ENCODE results near the gene PDPK1.
A peak's percentile ranks its signal among the peaks of the same experiment; 100 is the strongest.
"Not testable (repeated sequence)": the region's sequence is repeated elsewhere in the genome, so short reads cannot be mapped to it uniquely, and the experiment has no call there.

The PDPK1 gene

DNA sequence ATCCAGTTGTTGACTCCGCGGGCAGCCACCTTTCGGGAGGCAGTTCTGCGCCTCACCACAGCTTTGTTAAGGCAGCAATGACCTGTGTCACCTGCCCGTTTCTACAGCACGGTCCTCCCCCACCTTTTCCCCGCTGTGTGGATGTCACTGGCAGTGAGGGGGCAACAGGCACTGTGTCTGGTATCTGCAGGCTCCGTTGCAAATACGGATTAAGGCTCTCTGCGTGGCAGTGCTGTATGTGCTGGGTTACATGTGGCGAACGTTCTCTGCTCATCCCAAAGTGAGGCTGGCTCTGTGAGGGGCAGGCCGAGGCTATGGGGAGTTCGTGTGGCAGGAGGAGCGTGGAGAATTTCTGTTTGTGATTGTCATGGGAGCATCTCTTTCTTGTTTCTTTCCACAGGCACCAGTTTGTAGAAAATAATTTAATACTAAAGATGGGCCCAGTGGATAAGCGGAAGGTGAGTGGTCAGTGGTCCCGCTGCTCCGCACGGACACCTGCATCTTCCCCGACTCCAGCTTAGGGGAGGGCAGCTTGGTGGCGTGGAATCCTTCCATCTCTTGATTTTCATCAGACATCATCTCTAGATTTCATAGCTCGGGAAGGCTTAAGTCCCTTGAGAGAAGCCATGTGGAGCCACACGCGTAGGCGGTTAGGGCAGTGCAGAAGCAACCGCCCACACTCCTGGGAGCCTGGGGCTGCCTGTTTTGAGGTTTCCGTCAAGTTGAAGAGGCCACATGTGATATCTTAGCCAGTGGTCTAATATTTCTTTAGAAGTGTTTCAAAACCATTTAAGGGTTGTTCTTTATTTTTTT, 57.8 kb downstream of the PDPK1 start:
- DNase-seq: no peak

DNA sequence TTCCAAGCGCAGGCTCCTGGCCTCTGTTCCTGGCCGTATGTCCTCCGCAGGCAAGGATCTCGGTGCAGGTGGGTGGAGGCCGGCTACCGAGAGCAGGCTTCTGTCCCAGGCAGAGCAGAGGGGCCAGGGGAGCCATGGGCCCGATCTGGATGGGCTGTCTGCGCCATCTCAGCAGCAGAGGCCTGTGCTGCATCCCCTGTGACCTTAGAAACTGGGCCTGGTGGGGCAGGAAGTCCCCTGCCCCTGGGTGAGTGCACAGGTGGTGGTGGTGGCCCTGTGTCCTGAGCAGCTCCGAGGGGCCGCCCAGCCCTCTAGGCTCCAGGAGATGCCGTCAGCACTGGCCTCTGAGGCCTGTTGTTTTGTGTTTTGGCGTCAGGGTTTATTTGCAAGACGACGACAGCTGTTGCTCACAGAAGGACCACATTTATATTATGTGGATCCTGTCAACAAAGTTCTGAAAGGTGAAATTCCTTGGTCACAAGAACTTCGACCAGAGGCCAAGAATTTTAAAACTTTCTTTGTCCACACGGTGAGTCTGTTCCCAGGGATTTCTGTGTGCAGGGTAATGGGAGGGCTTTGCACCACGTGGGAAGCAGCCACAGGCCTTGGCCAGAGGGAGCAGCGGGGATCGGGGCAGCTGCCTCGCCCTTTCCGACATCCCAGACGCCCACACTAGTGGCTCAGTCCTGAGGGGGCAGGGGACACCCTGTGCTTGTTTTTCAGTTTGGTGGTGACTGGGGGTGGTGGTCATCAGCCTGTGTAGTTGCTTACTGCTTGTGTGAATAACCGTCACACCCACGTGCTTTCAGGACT, 59.1 kb downstream of the PDPK1 start:
- DNase-seq: no peak

DNA sequence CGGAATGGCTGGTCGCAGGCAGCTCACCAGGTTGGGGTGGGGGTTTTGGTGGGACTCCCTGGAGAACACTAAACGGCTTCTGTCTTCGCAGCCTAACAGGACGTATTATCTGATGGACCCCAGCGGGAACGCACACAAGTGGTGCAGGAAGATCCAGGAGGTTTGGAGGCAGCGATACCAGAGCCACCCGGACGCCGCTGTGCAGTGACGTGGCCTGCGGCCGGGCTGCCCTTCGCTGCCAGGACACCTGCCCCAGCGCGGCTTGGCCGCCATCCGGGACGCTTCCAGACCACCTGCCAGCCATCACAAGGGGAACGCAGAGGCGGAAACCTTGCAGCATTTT, 59.7 kb downstream of the PDPK1 start:
- DNase-seq: no peak

DNA sequence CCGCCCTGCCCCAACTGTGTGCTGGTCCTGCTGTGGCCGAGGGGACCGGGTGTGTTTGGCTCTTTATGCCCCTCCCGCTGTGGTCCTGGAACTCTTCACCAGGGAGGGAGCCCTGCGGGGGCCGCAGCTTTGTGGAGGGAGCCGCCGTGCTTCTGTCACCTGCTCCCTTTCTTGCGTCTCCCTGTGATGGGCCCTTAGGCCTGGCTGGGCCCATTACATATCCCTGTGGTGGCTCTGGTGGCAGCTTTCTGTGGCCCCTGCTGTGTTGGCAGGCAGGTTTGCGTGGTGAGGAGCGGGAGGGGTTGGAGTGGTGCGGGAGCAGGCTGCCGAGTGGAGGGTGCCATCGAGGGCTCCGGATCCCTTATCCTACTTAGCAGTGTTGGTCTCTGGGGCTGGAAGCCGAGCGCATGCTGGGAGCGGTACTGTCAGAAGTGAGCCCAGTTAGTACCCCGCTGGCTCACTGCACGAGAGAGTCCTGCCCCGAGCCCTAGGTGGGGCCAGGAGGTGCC, 60.4 kb downstream of the PDPK1 start:
- no peak for DNase-seq

DNA sequence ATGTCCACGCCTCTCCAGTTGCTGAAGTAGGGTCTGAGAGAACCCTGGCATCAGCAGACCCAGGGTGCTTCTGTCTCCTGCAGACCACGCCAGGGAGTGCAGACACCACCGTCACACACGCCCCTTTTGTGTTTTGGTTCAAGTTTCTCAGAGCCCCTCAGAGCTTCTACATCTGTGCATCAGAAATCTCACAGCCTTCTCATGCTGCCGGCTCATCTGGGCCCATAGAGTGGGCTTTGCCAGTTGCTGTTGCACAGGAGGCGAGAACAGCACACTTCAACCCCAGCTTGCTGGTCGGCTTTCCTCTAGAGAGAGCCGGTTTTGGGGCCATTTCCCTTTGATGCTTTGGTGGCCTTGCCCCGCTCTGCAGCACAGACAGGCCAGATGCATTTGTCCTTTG, 60.9 kb downstream of the PDPK1 start:
- DNase-seq: no peak

DNA sequence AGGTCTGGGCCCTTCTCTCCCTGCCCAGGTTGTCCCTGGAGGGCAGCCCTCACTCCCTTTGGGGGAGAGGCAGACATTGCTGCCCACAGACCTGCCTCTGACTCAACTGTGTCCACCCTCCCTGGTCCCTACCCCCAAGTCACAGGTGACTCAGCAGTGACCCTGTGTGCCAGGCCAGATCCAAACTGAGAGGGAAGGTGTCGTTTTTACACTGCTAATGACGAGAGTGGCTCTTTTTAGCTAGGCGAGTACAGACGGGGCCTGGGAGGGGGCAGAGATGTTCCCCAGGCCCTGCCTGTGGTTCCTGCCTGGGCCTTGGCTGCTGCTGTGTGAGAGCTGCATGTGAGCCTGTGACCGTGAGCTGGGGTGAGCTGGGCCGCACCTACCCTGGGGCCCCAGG, 61.3 kb downstream of the PDPK1 start:
- DNase-seq: not testable (repeated sequence)

GRCh38 chr16:2599785-2600184, 62.0 kb downstream of the PDPK1 start:
- DNase-seq: not testable (repeated sequence)

- not testable (repeated sequence) for DNase-seq
Observed at GRCh38 chr16:2601301-2602025, 63.6 kb downstream of the PDPK1 start.

DNA sequence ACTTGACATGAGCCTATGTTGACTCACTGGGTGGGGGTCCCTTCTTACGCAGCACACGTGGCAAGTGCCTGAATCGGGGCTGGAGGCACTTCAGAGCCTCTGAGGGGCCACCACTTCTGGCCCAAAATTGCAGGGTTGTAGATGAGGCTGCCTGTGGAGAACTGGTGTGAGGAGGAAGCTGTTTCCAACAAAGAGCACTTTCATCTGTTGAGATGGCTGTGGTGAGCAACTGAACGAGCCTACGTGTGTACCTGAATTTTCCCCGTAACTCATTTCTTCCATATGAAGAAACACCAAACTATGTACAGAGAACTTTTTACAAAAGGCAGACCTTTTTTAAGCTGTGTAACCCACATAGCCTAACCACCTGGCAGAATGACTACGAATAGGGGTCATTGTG, 64.4 kb downstream of the PDPK1 start:
- not testable (repeated sequence) for DNase-seq

- DNase-seq: peak; percentile 96
Observed at GRCh38 chr16:2603165-2604015, 65.6 kb downstream of the PDPK1 start.

- not testable (repeated sequence) for DNase-seq
Observed at GRCh38 chr16:2604016-2604369, 66.2 kb downstream of the PDPK1 start.

GRCh38 chr16:2606820-2607219, 69.0 kb downstream of the PDPK1 start:
- DNase-seq: not testable (repeated sequence)

GRCh38 chr16:2609345-2609744, 71.5 kb downstream of the PDPK1 start:
- not testable (repeated sequence) for DNase-seq

GRCh38 chr16:2609827-2610470, 72.1 kb downstream of the PDPK1 start:
- DNase-seq: no peak

- DNase-seq: no peak
Observed at GRCh38 chr16:2610781-2611498, 73.1 kb downstream of the PDPK1 start.

- no peak for DNase-seq
Observed at GRCh38 chr16:2611499-2611862, 73.7 kb downstream of the PDPK1 start.

GRCh38 chr16:2611877-2612276, 74.1 kb downstream of the PDPK1 start:
- DNase-seq: not testable (repeated sequence)

GRCh38 chr16:2613251-2613650, 75.4 kb downstream of the PDPK1 start:
- not testable (repeated sequence) for DNase-seq

- DNase-seq: no peak
Observed at GRCh38 chr16:2614761-2615191, 77.0 kb downstream of the PDPK1 start.

- DNase-seq: not testable (repeated sequence)
Observed at GRCh38 chr16:2618964-2619363, 81.1 kb downstream of the PDPK1 start.

DNA sequence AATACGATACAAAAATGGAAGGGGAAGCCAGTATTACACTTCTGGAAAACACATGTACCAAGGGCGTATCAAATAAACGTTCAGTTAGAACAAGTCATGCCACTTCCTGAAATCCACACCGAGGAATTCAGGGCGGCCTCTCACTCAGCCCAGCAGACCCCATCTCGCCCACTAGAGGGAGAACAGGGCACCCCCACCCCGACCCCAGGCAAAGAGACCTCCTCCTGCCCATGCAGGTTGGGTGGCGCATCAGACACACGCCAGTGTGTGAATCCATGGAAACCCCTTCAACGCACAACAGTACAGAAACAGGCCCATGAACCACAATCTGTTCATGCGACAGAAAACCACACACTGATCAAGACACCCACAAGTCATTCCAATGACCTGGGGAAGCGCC, 81.8 kb downstream of the PDPK1 start:
- not testable (repeated sequence) for DNase-seq

All from fibroblast of skin of right biceps (primary cell).